Esophagus squamous epithelium (tissue), 5 donors: ENCODE measurements around the gene HYAL3. TPM values are rescaled to one million over a fixed set of nuclear protein-coding genes. Genes with fewer than 3 reads are reported as not detected.
"Not testable (repeated sequence)": the region's sequence is repeated elsewhere in the genome, so short reads cannot be mapped to it uniquely, and the experiment has no call there.

Source experiments
- DNase-seq: peaks from one replicate; lab custom pipeline; 2025; lab: John Stamatoyannopoulos, UW
- H3K27ac ChIP-seq, 4 donors: fragments of 200-600 bp; sonication (generic); one replicate each; pipeline ENCODE4 v1.5.1; 2016 to 2019; ENCODE audit warnings: mild to moderate bottlenecking in 1 of 4
- H3K27me3 ChIP-seq, 4 donors: fragments of 200-600 bp; sonication (generic); 1 replicate in 3 of 4; 2 replicates in 1 of 4; pipeline versions ENCODE4 v1.5.1 to v1.6.0; 2017 to 2021; ENCODE audit warnings: antibody characterized with exemption in 1 of 4
- H3K36me3 ChIP-seq, 3 donors: fragments of 200-600 bp; sonication (generic); one replicate each; pipeline ENCODE4 v1.5.1; 2016 to 2019
- H3K4me1 ChIP-seq, 3 donors: fragments of 200-600 bp; sonication (generic); one replicate each; pipeline ENCODE4 v1.5.1; 2017 to 2019
- H3K4me3 ChIP-seq, 4 donors: fragments of 200-600 bp; sonication (generic); 1 replicate in 3 of 4; 2 replicates in 1 of 4; pipeline ENCODE4 v1.5.1; 2016 to 2019; ENCODE audit warnings: mild to moderate bottlenecking in 2 of 4, moderate library complexity in 1 of 4
- H3K9me3 ChIP-seq, 3 donors: fragments of 200-600 bp; sonication (generic); one replicate each; pipeline ENCODE4 v1.5.1; 2016 to 2019
- POLR2A ChIP-seq, 4 donors: fragments of 450-650 bp; IDR thresholded peaks; one replicate each; pipeline ENCODE4 v1.6.1; 2017; ENCODE audit warnings: antibody characterized with exemption in 4 of 4, mild to moderate bottlenecking in 4 of 4, moderate library complexity in 3 of 4
- WGBS, 2 donors: methylation state at CpG; one replicate each; pipeline ENCODE4 v1.1.5; 2018; 5-methylcytosine and 5-hydroxymethylcytosine counted together
- intact Hi-C: fragments of 100-400 bp; cut with DNase I; formaldehyde crosslinking; loops from one replicate; pipeline ENCODE4 v1.15.0; 2022
- total RNA-seq, 4 donors: library from RNA; depleted of rRNA; stranded (reverse); fragments of >200 nt; gene quantifications; one replicate each; pipeline ENCODE4 v1.1.0, GENCODE V29; 2016
- TF ChIP-seq, protein P1 (sequence below), 6 experiments: fragments of 450-650 bp in 4 of 6; fragments of 200-600 bp in 2 of 6; sonication (generic) in 2 of 6; IDR thresholded peaks; one replicate each; pipeline ENCODE4 v1.5.1; 2016 to 2019; ENCODE audit warnings: antibody characterized with exemption in 6 of 6, mild to moderate bottlenecking in 4 of 6, moderate library complexity in 4 of 6
- donor health status: DM: yes; HTN: yes; CAD: no.

The HYAL3 gene
- total RNA-seq, 4 donors from 2014 or later = 5.3 to 7.9 (median 5.8) TPM

GRCh38 chr3:50245831-50246516, 53.2 kb downstream of the HYAL3 start:
- no peaks in the 10 kb centered on the region for H3K9me3 ChIP-seq
- peak overlapping the region; percentile 87 to 97 (median 92) for H3K27ac ChIP-seq
- H3K36me3 ChIP-seq = peaks cover 0 to 16% (median 0%) of the 10 kb centered on the region in 3 donors
- whole genome bisulfite sequencing, 2 donors = 0 to 2% methylated on average over 1 to 10 of the region's 25 CpGs
- H3K27me3 ChIP-seq = no peaks in the 10 kb centered on the region
- TF ChIP-seq, protein P1, sequence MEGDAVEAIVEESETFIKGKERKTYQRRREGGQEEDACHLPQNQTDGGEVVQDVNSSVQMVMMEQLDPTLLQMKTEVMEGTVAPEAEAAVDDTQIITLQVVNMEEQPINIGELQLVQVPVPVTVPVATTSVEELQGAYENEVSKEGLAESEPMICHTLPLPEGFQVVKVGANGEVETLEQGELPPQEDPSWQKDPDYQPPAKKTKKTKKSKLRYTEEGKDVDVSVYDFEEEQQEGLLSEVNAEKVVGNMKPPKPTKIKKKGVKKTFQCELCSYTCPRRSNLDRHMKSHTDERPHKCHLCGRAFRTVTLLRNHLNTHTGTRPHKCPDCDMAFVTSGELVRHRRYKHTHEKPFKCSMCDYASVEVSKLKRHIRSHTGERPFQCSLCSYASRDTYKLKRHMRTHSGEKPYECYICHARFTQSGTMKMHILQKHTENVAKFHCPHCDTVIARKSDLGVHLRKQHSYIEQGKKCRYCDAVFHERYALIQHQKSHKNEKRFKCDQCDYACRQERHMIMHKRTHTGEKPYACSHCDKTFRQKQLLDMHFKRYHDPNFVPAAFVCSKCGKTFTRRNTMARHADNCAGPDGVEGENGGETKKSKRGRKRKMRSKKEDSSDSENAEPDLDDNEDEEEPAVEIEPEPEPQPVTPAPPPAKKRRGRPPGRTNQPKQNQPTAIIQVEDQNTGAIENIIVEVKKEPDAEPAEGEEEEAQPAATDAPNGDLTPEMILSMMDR (IDR thresholded peaks at IDR 0.05) = peak; percentile 97 to 99 (median 98)
- TF ChIP-seq POLR2A (IDR thresholded peaks at IDR 0.05) = no peak
- intact Hi-C loops = no loop called here
- peaks cover 79 to 100% (median 90%) of the 10 kb centered on the region in 3 donors for H3K4me1 ChIP-seq
- peak; percentile 47 for DNase-seq
- H3K4me3 ChIP-seq = peak overlapping the region; percentile 32 to 66 (median 44)

DNA sequence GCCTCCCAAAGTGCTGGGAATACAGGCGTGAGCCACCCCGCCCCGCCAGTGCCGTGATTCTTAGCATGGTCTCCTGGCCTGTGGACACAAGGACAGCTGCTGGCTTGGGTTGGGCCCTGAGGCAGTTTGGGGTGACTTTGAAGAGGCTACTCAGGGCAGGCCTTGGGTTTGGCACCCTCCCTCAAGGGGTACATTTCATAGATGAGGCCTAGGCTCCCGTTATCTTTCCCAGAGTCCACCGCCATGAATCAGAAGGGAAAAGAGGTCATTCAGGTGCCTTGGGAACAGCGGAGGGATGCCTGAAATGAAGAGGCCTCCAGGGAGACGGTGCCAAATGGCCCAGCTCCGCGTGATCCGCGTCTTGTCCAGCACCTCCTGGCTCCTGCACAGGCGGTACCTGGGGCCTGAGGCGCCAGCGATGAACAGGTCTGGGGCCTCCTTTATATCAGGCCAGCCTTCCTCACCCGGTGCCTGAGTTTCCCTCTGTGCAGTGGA, 53.9 kb downstream of the HYAL3 start:
- no peak for DNase-seq
- H3K27ac ChIP-seq = peak overlapping the region; percentile 87 to 97 (median 92)
- H3K36me3 ChIP-seq = peaks cover 0 to 10% (median 0%) of the 10 kb centered on the region in 3 donors
- H3K4me1 ChIP-seq = peaks cover 79 to 100% (median 96%) of the 10 kb centered on the region in 3 donors
- intact Hi-C loops = no loop called here
- TF ChIP-seq, protein P1 (IDR thresholded peaks at IDR 0.05) = no peak
- no peak for TF ChIP-seq POLR2A (IDR thresholded peaks at IDR 0.05)
- H3K4me3 ChIP-seq = peak overlapping the region in 2 of 4 donors; percentile 44 to 66
- no peaks in the 10 kb centered on the region for H3K27me3 ChIP-seq
- H3K9me3 ChIP-seq = no peaks in the 10 kb centered on the region
- 31 to 35% methylated on average over 3 to 6 of the region's 16 CpGs for WGBS, 2 donors

GRCh38 chr3:50244813-50245212, 54.4 kb downstream of the HYAL3 start:
- H3K27me3 ChIP-seq, DNase-seq, H3K9me3 ChIP-seq, intact Hi-C loops, H3K4me3 ChIP-seq, H3K36me3 ChIP-seq: not testable (repeated sequence)
- Histone ChIP-seq H3K4me1 (peaks cover 77 to 100% (median 98%) of the 10 kb centered on the region in 3 donors), H3K27ac (peak overlapping the region; percentile 87 to 97 (median 92))
- WGBS, 2 donors = 69 to 76% methylated on average over 5 to 6 of the region's 6 CpGs

GRCh38 chr3:50243543-50243895, 55.7 kb downstream of the HYAL3 start:
- Histone ChIP-seq H3K4me3 (peak overlapping the region in 2 of 4 donors; percentile 4 to 33), H3K36me3 (peaks cover 0 to 10% (median 0%) of the 10 kb centered on the region in 3 donors), H3K27ac (peak overlapping the region; percentile 54 to 97 (median 92)), H3K9me3 (no peaks in the 10 kb centered on the region), H3K4me1 (peaks cover 77 to 100% (median 98%) of the 10 kb centered on the region in 3 donors), H3K27me3 (no peaks in the 10 kb centered on the region)
- no peak for TF ChIP-seq POLR2A (IDR thresholded peaks at IDR 0.05)
- TF ChIP-seq, protein P1 (IDR thresholded peaks at IDR 0.05) = no peak
- intact Hi-C loops = no loop called here
- WGBS, 2 donors = 65 to 74% methylated on average over 4 of the region's 4 CpGs
- no peak for DNase-seq

DNA sequence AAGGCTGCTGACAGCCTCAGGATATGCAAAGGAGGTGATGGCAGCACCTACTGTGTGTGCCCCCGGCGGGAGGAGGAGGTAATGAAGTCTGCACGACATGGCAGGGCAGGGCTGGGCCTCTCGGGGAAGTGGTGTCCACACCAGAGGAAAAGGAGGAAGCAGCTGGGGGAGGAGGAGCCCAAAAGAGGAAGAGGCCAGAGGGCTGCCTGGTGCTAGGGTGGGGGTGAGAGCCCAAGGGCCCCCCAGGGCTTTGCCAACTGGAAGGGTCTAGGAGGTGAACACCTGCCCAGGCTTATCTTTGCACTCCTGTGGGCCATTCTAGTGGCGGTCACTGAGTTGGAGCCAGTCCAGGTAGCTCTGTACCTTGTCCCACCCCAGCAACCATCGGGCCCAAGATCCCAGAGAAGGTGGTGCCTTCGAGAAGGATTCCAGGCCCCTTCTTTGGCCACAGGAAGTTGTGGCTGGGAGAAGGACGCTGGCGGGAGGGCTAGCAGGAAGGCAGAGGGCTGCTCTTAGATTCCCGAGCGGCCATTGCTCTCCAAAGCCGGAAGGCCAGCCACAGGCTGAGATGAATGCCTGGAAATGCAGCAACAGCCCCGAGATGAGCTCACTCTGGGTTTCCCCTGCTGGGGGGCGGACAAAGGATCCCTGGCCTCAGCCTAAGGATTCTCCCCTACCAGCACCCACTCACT, 56.2 kb downstream of the HYAL3 start:
- DNase-seq = peak; percentile 47
- Histone ChIP-seq H3K36me3 (peaks cover 0 to 10% (median 0%) of the 10 kb centered on the region in 3 donors), H3K4me3 (peak overlapping the region in 2 of 4 donors; percentile 4 to 33), H3K27ac (peak overlapping the region; percentile 54 to 97 (median 92)), H3K27me3 (no peaks in the 10 kb centered on the region), H3K4me1 (peaks cover 77 to 100% (median 97%) of the 10 kb centered on the region in 3 donors), H3K9me3 (no peaks in the 10 kb centered on the region)
- TF ChIP-seq, protein P1 (IDR thresholded peaks at IDR 0.05) = peak in 1 of 6 experiments; percentile 14
- no peak for TF ChIP-seq POLR2A (IDR thresholded peaks at IDR 0.05)
- 20 to 40% methylated on average over 1 to 10 of the region's 14 CpGs for WGBS, 2 donors
- intact Hi-C loops = no loop called here

Other genes with a start within 250 kb of the HYAL3 start
- 100 to 1,000 TPM in 2 of 4 donors, 10 to 100 TPM in 2; 60.1 to 197 (median 107) TPM for gene RBM5, start 210.5 kb downstream of the HYAL3 start, total RNA-seq
- 100 to 1,000 TPM in 3 of 4 donors, 10 to 100 TPM in 1; 56.8 to 146 (median 109) TPM for gene SEMA3F, start 144.1 kb downstream of the HYAL3 start, total RNA-seq
- gene GNAT1, start 107.8 kb downstream of the HYAL3 start, total RNA-seq = not detected
- not detected for gene SLC38A3, start 94.1 kb downstream of the HYAL3 start, total RNA-seq
- 100 to 1,000 TPM in 2 of 4 donors, 10 to 100 TPM in 2; 39.8 to 122 (median 76.5) TPM for gene GNAI2, start 63.2 kb downstream of the HYAL3 start, total RNA-seq
- 1 to 10 TPM in 3 of 4 donors, under 1 TPM in 1; 0.70 to 8.2 (median 2.4) TPM for gene SEMA3B, start 30.3 kb downstream of the HYAL3 start, total RNA-seq
- gene LSMEM2, start 20.3 kb downstream of the HYAL3 start, total RNA-seq = not detected
- gene IFRD2, start 7.0 kb downstream of the HYAL3 start, total RNA-seq = 100 to 1,000 TPM in 1 of 4 donors, 10 to 100 TPM in 3; 49.0 to 100 (median 72.9) TPM
- gene NAA80, start within 50 bp of the HYAL3 start, total RNA-seq = 10 to 100 TPM in 1 of 4 donors, 1 to 10 TPM in 3; 6.0 to 16.2 (median 7.7) TPM
- gene HYAL1, start 4.2 kb upstream of the HYAL3 start, total RNA-seq = 1 to 10 TPM; 1.8 to 8.9 (median 4.8) TPM
- 10 to 100 TPM; 36.7 to 68.9 (median 51.5) TPM for gene HYAL2, start 23.3 kb upstream of the HYAL3 start, total RNA-seq
- 10 to 100 TPM; 16.0 to 42.9 (median 27.4) TPM for gene TUSC2, start 28.8 kb upstream of the HYAL3 start, total RNA-seq
- 10 to 100 TPM; 11.9 to 31.7 (median 24.9) TPM for gene RASSF1, start 41.4 kb upstream of the HYAL3 start, total RNA-seq
- 1 to 10 TPM in 1 of 4 donors, not detected in 3; 1.1 TPM for gene ZMYND10, start 46.3 kb upstream of the HYAL3 start, total RNA-seq
- gene NPRL2, start 51.4 kb upstream of the HYAL3 start, total RNA-seq = 10 to 100 TPM; 10.4 to 21.2 (median 16.1) TPM
- 10 to 100 TPM; 18.1 to 21.9 (median 20.5) TPM for gene CYB561D2, start 51.5 kb upstream of the HYAL3 start, total RNA-seq
- 10 to 100 TPM; 24.2 to 41.6 (median 30.6) TPM for gene TMEM115, start 60.1 kb upstream of the HYAL3 start, total RNA-seq
- gene CACNA2D2, start 204.2 kb upstream of the HYAL3 start, total RNA-seq = under 1 TPM in 3 of 4 donors, not detected in 1; 0.18 to 0.57 (median 0.35) TPM